ENCODE measurements around the gene RNF112.
A peak's percentile ranks its signal among the peaks of the same experiment; 100 is the strongest.

RNF112 gene, protein sequence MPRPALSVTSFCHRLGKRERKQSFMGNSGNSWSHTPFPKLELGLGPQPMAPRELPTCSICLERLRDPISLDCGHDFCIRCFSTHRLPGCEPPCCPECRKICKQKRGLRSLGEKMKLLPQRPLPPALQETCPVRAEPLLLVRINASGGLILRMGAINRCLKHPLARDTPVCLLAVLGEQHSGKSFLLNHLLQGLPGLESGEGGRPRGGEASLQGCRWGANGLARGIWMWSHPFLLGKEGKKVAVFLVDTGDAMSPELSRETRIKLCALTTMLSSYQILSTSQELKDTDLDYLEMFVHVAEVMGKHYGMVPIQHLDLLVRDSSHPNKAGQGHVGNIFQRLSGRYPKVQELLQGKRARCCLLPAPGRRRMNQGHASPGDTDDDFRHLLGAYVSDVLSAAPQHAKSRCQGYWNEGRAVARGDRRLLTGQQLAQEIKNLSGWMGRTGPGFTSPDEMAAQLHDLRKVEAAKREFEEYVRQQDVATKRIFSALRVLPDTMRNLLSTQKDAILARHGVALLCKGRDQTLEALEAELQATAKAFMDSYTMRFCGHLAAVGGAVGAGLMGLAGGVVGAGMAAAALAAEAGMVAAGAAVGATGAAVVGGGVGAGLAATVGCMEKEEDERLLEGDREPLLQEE

DNA sequence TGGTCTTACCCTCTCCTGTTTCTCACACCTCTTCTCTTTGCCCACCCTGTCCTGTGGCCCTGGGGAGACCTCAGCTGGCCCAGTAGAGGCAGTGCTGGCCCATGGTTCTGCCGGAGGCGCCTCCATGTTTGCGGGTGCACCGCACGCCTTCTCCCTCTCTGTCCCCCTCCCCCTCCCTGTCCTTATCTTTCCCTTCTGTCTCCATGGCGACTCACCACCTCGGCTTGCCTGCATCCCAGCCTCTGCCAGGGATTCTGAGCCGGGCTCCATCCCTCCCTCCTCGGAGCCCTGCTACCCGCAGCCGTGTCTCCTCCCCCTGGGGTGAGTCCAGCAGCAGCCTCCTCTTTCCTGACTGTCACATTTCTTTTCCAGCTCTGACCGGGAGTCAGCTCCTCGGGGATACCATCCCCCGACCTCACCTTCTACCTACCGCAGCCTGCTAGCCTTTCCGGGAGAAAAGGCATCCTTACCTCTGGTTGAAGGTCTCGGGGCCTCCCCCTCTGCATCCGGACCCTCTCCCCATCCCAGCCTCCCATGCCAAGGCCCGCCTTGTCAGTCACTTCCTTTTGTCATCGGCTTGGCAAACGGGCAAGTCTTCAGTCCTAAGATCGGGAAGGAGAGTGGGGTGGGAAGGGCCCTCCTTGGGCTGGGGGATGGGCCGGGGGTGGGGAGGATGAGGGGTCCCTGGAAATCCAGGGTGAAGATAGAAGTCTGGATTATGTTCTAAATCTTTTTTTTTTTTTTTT, at the start of gene RNF112:
RNF112 (plus strand) TSS at position 358 of the 746 bp plus-strand sequence; CDS start at position 535, 177 bp downstream.
- DNase-seq = peak; percentile 75

DNA sequence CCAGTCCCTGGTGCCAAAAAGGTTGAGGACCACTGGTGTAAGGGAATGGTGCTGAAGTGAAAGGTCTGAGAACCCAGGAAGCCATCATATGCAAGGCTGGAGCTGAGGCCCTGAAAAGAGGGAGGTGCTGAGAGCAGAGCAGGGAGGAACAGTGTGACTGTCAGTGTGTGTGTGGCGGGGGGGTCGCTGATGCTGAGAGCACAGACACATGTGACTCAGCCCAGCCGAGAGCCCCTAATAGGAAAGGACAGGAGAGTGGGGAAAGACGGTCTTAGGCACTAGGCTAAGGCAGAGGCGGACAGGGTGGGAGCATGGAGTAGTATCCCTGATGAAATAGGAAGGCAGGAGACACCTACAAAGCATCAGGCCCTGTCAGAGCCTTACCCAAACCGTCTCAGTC, 49.7 kb upstream of the RNF112 start:
- no peak for DNase-seq

GRCh38 chr17:19361944-19362276, 49.1 kb upstream of the RNF112 start:
- DNase-seq = no peak

DNA sequence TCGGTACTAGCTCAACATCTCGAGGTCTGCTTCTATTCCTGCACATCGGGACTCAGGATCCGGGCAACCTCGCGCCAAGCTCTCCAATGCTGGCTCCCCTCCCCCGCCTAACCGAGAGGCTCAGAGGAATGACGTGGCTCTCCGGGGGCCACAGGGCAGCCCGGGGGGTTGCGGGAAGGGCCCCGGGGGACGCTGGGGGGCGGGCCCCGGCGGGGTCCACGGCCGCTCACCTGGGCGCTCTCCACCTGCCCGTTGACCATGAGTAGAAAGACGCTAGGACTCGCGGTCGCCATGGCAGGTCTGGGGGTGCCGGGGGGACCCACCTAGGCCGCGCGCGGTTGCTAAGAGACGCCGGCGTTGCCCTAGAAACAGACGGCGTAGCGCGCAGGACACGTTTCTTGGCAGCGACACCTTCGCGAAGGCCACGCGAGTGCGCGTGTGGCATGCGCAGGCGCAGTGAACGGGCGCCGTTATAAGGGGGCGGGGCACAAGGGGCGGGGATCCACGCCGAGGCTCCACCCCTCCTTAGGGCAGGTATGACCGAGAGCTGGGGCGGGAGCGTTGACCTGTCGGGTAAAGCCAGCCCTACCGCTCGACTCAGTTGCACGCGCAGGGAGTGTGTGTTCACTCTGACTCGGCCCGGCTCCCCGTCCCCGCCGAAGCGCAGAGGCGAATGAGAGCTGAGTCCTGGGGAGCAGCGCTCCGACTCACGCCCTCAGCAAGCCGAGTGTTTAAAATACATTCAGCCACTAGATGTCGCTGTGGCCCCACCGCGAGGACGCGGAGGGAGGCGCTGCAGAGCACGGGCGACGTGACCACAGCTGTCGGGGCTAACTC, 48.5 kb upstream of the RNF112 start, which contains the start of gene B9D1:
B9D1 (minus strand) TSS at position 447 of the 837 bp plus-strand sequence; CDS start at position 293, 154 bp downstream.
- peak; percentile 99 for DNase-seq

DNA sequence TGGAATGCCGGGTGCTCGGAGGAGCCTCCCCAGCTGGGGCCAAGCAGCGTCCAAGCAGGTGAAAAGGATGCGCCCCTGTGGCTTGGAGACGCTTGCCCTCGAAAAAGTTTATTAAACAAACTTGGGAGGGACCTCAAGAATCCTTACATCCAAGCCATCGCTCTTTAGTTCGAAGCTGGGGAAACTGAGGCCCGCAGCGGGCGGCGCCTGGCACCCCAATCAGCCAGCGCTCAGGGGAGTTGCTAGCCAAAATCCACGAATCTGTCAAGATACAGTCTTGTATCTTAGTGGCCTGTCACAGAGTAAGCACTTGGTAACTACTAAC, 48.0 kb upstream of the RNF112 start:
- DNase-seq = no peak

GRCh38 chr17:19363460-19364035, 47.5 kb upstream of the RNF112 start:
- no peak for DNase-seq

DNA sequence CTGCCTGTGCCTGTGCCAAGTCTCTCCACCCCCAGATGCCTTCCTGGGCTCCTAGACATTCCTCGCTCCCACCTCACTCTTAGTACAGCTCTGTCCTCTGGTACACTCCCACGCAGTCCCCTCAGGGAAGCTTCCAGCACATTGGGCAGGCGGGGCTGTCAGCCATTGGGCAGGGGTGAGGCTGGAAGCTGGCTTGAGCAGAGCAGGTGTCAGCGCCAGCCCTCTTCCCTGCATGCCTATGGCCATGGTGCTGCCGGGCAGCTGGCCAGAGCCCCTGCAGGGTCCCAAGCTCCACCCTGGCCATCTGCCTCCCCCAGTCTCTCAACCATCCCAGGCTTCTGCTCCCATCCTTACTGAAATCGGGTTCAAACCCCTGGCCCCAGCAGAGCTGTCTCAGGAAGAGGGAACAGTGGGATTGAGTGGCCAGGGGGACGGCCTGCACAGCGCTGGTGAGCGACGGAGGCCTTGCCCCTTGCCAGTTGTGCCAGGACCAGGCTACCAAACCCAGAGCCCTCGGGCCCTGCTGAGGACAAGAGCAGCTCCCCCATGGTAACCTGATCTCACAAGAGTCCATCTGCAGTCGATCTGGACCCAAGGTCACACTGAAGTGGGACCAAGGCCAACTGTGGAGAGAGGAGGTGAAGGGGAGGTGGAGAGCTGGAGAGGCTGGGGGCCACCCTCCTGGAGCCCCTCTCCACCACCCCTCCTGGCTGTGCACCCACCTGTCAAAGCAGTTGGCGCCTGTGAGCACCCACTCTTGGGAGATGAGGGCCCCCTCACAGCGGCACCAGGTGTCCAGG, 46.1 kb upstream of the RNF112 start:
- peak; percentile 49 for DNase-seq

DNA sequence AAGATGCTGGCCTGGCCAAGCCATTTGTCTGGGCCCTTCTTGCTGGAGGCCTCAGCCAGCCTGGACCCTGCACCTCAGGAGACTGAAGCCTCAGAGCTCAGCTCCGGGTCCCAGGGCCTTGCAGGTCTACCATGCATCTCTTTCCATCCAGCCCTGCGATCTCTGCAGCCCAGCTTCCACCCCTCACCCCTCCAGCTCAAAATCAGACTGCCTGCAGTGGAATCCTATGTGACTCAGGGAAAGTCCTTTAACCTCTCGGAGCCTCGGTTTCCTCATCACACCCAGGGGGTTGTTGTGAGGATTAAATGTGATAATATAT, 45.6 kb upstream of the RNF112 start:
- no peak for DNase-seq

GRCh38 chr17:19365833-19366636, 45.0 kb upstream of the RNF112 start:
- no peak for DNase-seq

GRCh38 chr17:19366637-19366972, 44.4 kb upstream of the RNF112 start:
- no peak for DNase-seq

DNA sequence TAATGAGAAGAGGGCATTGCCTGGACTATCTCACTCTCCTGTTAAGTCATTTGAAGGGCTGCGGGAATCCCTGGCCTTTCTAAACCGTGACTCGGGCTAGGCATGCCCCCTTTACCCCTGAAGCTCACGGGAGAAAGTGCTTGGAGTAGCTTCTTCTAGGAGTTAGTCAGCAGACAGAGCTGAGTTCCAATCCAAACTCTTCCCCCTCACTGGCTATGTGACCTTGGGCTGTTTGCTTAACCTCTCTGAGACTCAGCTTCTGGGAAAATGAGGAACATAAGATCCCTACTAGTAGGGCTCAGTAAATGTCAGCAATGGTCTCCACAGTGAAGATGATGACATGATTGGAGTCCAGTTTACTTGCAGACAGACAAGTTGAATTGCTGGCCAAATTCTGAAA, 42.8 kb upstream of the RNF112 start:
- no peak for DNase-seq

DNA sequence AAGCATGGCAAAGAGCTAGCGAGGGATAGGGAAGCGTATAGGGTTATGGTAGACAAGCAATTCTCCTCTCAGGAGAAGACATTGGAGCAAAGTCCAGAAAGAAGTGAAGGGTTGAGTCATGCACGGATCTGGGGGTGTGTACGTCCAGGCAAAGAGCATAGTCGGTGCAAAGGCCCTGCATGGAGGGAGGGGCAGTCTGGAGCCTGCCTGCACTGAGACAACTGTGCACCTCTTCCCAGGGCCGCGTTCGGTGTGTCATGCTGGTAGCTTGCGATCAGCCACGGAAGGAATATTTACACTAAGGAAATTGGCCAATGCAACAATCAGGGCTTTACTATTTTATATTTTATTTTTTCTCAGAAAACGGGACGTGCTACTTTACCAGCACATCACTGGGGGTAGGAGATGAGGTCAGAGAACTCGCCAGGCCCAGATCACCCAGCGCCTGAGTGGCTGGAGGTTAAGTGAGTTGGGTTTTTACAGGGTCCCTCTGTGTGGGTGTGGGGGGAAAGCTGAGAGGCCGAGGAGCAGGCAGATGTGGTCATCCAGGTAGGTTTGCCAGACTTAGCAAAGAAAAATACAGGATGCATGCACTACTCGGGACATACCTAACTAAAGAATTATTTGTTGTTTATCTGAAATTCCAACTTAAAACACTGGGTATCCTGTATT, 41.8 kb upstream of the RNF112 start:
- DNase-seq = no peak

DNA sequence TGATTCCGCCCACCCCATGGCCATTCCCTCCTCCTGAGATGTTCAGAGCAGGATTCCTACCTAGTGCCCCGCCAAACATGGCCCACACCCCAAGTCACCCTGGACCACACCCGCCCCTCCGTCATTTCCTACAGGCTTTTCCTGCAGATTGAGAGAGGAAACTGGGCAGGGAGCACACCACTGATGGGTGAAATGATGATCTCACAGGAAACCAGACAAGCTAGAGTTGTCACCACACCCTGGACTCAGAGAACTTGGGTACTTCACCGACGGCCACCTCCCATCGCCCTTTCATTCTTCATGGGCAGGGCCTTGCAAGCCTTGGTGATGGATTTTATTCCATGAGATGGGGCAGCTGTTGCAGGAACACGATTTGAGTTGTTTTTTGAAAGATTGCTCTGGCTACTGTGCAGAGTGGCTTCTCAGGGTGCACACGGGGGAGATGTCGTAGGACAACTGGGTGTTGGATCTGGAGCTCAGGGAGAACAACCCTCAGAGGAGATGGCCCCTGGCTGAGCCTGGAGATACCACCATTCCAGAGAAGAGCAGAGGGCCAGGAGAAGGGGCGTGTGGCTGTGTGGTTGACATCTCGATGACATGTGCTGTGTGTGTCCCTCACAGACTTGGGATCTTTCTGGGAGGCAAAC, 41.1 kb upstream of the RNF112 start:
- DNase-seq = no peak

GRCh38 chr17:19370493-19370960, 40.5 kb upstream of the RNF112 start:
- DNase-seq = no peak

DNA sequence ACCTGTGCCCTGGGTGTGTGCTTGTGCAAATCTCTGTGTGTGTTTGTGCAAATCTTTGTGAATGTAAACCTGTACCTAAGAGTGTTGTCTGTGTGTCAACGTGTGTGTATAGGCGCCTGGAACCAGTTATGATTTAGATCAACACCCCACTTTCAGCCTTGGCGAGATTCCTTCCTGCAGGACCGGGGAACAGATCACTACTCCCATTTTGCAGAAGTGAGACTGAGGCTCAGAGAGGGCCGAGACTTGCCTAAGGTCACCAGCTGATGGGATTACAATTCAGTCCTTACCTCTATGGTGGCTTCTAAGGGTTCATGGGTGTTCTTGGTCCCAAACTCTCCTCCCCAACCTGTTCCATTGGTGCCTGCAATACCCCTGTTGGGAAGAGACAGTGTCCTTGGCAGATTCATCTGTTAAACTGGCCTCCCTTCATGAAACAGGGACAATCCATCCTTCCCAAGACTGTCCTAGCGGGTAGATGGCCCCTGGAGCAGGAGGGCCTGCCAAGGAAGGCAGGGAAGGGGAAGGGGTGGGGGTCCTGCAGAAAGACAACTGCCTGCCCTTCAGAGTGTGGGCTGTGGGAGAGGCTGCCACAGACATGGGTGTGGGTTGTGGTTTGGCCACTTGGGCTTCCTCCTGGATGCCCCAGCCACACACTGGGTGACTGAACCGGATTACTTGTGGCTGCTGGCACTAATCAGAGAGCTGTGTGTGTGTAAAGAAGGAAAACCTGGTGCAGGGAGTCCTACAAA, 39.6 kb upstream of the RNF112 start:
- DNase-seq = no peak

DNA sequence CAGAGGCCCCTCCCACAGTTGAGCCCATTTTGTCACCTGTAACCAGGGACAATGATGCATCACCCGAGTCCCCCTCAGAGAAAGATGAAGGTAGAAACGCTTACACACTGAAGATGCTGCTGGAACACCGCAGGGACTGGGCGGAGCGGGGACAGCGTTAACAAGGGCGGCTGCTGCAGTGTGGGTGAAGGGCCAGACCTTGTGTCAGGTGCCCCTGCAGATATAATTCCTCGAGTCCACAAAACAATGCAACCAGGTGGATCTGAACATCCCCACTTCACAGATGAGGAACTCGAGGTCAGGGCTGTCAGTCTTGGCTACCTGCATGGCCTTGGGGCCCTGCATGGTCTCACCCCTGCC, 39.0 kb upstream of the RNF112 start:
- no peak for DNase-seq

DNA sequence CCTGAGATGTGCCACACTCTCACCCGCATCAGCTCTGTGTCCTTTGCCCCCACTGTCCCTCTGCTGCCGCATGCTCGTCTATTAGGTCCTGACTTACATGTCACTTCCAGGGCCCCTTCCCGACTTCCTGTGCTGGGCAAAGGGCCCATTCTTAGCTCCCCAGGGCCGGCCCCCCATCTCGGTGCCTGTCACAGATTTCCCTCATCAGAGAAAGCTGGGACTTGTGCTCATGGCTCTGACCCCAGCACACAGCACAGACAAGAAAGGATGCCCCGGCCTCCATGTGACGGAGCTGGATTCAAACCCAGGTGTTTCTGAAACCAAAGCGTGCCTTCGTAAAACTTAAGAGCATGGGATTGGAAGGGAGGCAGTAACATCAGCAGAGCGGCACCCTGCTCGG, 38.6 kb upstream of the RNF112 start:
- DNase-seq = no peak

GRCh38 chr17:19372866-19373504, 38.0 kb upstream of the RNF112 start:
- DNase-seq = no peak

GRCh38 chr17:19374136-19374535, 36.9 kb upstream of the RNF112 start:
- DNase-seq = no peak
